ENCODE measurements around the gene ACSF2. TPM values are rescaled to one million over a fixed set of nuclear protein-coding genes. Genes with fewer than 3 reads are reported as not detected.

Gene ACSF2
- total RNA-seq, 4 donors from 2014 or later: 40.8 to 121 (median 64.3) TPM

- no peak overlapping the region for H3K4me3 ChIP-seq (ENCODE audit: low read depth, poor library complexity, severe bottlenecking)
- TF ChIP-seq POLR2A (IDR thresholded peaks at IDR 0.05): no peak
- TF ChIP-seq CTCF (IDR thresholded peaks at IDR 0.05): no peak
- intact Hi-C loops (cut with DNase I; ENCODE audit: low total_unique reads): no loop called here
- 57 to 72% methylated on average over 6 to 7 of the region's 7 CpGs for WGBS, 2 donors
- no peak for DNase-seq (ENCODE audit: low spot score in 2 of 2)
Measured at GRCh38 chr17:50498021-50498874, 72.2 kb downstream of the ACSF2 start.

GRCh38 chr17:50499270-50499669 lies 73.3 kb downstream of the ACSF2 start:
- no peak overlapping the region for H3K4me3 ChIP-seq (ENCODE audit: low read depth, poor library complexity, severe bottlenecking)
- intact Hi-C loops (cut with DNase I; ENCODE audit: low total_unique reads): no loop called here
- no peak for DNase-seq (ENCODE audit: low spot score in 2 of 2)
- TF ChIP-seq CTCF (IDR thresholded peaks at IDR 0.05) (no peak), POLR2A (IDR thresholded peaks at IDR 0.05) (no peak)

- intact Hi-C loops (cut with DNase I; ENCODE audit: low total_unique reads): no loop called here
- 97 to 99% methylated on average over 2 of the region's 2 CpGs for WGBS, 2 donors
- no peak for DNase-seq (ENCODE audit: low spot score in 2 of 2)
- no peak for TF ChIP-seq CTCF (IDR thresholded peaks at IDR 0.05)
- TF ChIP-seq POLR2A (IDR thresholded peaks at IDR 0.05): no peak
- no peak overlapping the region for H3K4me3 ChIP-seq (ENCODE audit: low read depth, poor library complexity, severe bottlenecking)
Measured at GRCh38 chr17:50499721-50500120, 73.7 kb downstream of the ACSF2 start.

DNA sequence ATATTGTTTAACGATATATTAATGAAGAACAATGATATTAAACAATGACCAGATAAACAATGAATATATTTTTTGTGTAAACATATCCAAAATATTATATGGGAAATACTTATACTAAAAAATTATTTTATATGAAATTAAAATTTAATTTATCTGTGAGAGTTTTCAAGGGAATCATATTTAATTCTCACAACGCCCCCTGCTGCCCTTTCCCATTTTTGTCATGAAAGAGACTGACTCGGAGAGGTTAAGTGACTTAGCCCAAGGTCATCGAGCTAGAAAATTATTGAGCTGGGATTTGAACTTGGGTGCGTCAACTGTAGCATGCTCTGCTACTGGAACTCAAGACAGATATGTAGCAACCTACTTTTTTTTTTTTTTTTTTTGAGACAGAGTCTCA lies 75.0 kb downstream of the ACSF2 start:
- intact Hi-C loops (cut with DNase I; ENCODE audit: low total_unique reads): no loop called here

GRCh38 chr17:50502301-50502990 lies 76.4 kb downstream of the ACSF2 start:
- DNase-seq (ENCODE audit: low spot score in 2 of 2): no peak
- WGBS, 2 donors: 83 to 89% methylated on average over 8 to 9 of the region's 9 CpGs

More for the DNA sequence above, 75.0 kb downstream of the ACSF2 start:
- WGBS, 2 donors: 40 to 49% methylated on average over 5 of the region's 5 CpGs
- TF ChIP-seq CTCF (IDR thresholded peaks at IDR 0.05): no peak
- TF ChIP-seq POLR2A (IDR thresholded peaks at IDR 0.05): no peak
- no peak for DNase-seq (ENCODE audit: low spot score in 2 of 2)
- no peak overlapping the region for H3K4me3 ChIP-seq (ENCODE audit: low read depth, poor library complexity, severe bottlenecking)

More at GRCh38 chr17:50502301-50502990, 76.4 kb downstream of the ACSF2 start:
- intact Hi-C loops (cut with DNase I; ENCODE audit: low total_unique reads): no loop called here
- no peak overlapping the region for H3K4me3 ChIP-seq (ENCODE audit: low read depth, poor library complexity, severe bottlenecking)
- TF ChIP-seq POLR2A (IDR thresholded peaks at IDR 0.05): no peak
- TF ChIP-seq CTCF (IDR thresholded peaks at IDR 0.05): no peak
